M059J (cell line): ENCODE data around the gene ADRB2. TPM values are rescaled to one million over a fixed set of nuclear protein-coding genes. Genes with fewer than 3 reads are reported as not detected.
A peak's percentile ranks its signal among the peaks of the same experiment; 100 is the strongest.
"Not testable (repeated sequence)": the region's sequence is repeated elsewhere in the genome, so short reads cannot be mapped to it uniquely, and the experiment has no call there.

Experiments used
- DNase-seq: peaks from one replicate; pipeline ENCODE4 v3.0.0-alpha.2; 2012; ENCODE audit warnings: low read depth
- total RNA-seq: library from RNA; depleted of rRNA; stranded (reverse); fragments of >200 nt; shearing (Covaris generic); gene quantifications from 2 replicates; pipeline ENCODE4 v1.2.3, GENCODE V29; 2014; rRNA removed

ADRB2 gene
- total RNA-seq, 1 experiment from 2014 or later = 8.0 TPM

GRCh38 chr5:148855249-148856008 lies 29.0 kb downstream of the ADRB2 start:
- peak; percentile 37 for DNase-seq

GRCh38 chr5:148856009-148856367 lies 29.6 kb downstream of the ADRB2 start:
- no peak for DNase-seq

GRCh38 chr5:148856424-148856823 lies 30.0 kb downstream of the ADRB2 start:
- DNase-seq = no peak

- no peak for DNase-seq
Measured at GRCh38 chr5:148857474-148857873, 31.1 kb downstream of the ADRB2 start.

GRCh38 chr5:148858106-148858505 lies 31.7 kb downstream of the ADRB2 start:
- DNase-seq = no peak

GRCh38 chr5:148858547-148858946 lies 32.1 kb downstream of the ADRB2 start:
- no peak for DNase-seq

GRCh38 chr5:148859703-148860102 lies 33.3 kb downstream of the ADRB2 start:
- no peak for DNase-seq

- DNase-seq = no peak
Measured at GRCh38 chr5:148860599-148860998, 34.2 kb downstream of the ADRB2 start.

- DNase-seq = no peak
Measured at GRCh38 chr5:148861088-148861487, 34.7 kb downstream of the ADRB2 start.

- DNase-seq = no peak
Measured at GRCh38 chr5:148861696-148862095, 35.3 kb downstream of the ADRB2 start.

- DNase-seq = peak; percentile 34
Measured at GRCh38 chr5:148864113-148864841, 37.9 kb downstream of the ADRB2 start.

- DNase-seq = no peak
Measured at GRCh38 chr5:148866024-148866423, 39.6 kb downstream of the ADRB2 start.

GRCh38 chr5:148873120-148873519 lies 46.7 kb downstream of the ADRB2 start:
- no peak for DNase-seq

GRCh38 chr5:148873690-148874485 lies 47.5 kb downstream of the ADRB2 start:
- no peak for DNase-seq

- peak; percentile 6 for DNase-seq
Measured at GRCh38 chr5:148875205-148875875, 48.9 kb downstream of the ADRB2 start.

GRCh38 chr5:148877436-148877835 lies 51.0 kb downstream of the ADRB2 start:
- DNase-seq = not testable (repeated sequence)

Other genes starting within 250 kb of the ADRB2 start
- not detected in 2 replicates for gene HTR4, start 172.1 kb upstream of the ADRB2 start, total RNA-seq
- gene SH3TC2, start 236.5 kb downstream of the ADRB2 start, total RNA-seq = 2.4 and 7.2 TPM in 2 replicates